ENCODE results near the gene COPB2.

COPB2 gene

DNA sequence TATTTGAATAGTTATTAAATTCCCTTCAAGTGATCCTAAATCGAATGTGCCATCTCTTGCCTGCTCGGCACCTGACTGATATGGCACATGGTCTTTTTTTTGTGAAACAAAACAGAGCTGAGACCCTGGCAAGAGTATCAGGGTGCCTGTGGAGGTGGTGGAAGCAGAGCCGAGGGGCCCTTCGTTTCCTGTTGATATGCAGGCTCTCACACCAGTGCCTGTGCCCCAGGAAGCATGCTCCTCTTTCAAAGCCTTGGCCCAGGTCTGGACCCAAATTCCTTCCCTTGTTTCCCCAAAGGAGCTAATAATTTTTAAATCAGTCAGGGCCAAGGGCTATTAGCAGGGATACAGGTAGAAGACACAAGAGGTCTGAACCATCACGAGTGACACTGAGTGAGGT lies 67.1 kb downstream of the COPB2 start:
- H3K4me3 ChIP-seq (ENCODE audit: low read depth, low read length) = no peak overlapping the region
- TF ChIP-seq, protein P1, sequence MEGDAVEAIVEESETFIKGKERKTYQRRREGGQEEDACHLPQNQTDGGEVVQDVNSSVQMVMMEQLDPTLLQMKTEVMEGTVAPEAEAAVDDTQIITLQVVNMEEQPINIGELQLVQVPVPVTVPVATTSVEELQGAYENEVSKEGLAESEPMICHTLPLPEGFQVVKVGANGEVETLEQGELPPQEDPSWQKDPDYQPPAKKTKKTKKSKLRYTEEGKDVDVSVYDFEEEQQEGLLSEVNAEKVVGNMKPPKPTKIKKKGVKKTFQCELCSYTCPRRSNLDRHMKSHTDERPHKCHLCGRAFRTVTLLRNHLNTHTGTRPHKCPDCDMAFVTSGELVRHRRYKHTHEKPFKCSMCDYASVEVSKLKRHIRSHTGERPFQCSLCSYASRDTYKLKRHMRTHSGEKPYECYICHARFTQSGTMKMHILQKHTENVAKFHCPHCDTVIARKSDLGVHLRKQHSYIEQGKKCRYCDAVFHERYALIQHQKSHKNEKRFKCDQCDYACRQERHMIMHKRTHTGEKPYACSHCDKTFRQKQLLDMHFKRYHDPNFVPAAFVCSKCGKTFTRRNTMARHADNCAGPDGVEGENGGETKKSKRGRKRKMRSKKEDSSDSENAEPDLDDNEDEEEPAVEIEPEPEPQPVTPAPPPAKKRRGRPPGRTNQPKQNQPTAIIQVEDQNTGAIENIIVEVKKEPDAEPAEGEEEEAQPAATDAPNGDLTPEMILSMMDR (IDR thresholded peaks at IDR 0.05; ENCODE audit: borderline replicate concordance, insufficient read depth, low read depth, low read length) = no peak

DNA sequence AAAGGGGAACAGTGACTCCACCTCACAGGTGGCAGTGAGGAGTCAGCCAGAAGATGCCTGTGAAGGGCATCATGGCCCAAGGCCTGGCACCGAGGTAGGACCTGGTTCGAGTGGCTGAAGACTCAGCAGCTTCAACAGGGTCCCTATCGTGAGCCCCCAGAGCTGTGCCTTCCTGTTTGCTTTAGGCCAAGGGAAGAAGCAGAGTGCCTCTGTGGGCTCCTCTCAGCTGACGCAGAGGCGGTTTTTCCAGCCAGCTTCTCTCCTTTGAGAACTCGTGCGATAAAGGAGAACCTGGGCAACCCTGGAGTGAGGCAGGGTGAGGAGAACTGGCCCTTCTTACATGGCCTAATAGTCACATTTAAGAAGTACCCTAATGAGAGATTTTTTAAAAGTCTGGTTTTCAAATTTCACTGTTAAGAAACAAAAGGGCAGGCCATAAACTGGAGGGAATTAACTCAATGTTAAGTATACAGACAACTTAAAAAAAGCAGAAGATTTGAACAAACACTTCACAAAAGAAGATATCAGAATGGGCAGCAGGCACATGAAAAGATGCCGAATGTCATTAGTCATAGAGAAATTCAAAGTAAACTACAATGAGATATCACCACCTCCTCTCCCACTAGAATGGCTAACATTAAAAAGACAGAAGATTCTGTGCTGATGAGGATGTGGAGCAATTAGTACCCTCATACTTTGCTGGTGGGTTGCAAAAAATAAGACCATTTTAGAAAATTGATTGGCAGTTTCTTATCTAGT lies 68.7 kb downstream of the COPB2 start:
- no peak overlapping the region for H3K4me3 ChIP-seq (ENCODE audit: low read depth, low read length)
- TF ChIP-seq, protein P1 (IDR thresholded peaks at IDR 0.05; ENCODE audit: borderline replicate concordance, insufficient read depth, low read depth, low read length) = no peak

DNA sequence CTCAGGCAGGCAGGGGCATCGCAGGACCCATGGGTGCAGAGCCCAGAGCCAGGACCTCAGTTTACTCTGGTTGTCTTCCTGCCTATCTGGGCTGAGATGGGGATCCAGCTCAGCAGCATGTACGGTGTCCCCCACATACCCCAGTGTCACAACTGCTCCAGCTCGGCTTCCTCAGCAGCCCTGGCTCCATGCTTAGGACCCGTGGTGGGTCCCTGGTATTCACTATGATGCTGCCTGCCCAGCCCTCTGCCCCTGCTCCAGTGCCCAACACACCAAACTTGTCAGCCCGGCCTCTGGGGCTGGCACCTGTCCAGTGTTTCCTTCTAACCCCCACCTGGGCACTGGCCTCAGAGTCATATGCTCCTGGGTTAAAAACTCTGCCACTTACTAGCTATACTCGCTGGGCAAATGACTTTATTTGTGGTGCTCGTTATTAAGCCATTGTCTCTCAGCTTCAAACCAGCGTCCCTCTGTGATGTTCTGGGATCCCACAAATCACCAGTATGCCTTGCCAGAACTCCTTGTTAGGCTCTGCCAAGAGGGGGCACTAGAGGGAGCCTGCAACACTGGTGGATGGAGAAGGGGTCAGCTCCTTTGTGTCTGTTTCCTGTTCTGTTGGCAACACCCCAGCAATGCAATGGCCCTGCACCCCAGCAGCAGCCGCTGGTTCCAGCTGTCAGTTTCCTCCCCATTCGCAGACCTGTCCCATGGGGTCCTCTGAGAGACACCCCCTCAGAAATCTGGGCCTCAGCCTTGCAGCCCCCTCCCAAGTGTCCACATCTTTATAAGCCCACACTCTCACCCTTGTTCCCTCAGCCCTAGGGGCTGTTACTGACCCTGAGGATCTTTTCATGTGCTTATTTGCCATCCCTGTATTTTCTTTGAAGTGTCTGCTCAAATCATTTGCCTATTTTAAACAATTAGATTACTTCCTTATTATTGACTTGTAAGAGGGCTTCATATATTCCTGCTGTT lies 69.7 kb downstream of the COPB2 start:
- H3K4me3 ChIP-seq (ENCODE audit: low read depth, low read length) = no peak overlapping the region
- TF ChIP-seq, protein P1 (IDR thresholded peaks at IDR 0.05; ENCODE audit: borderline replicate concordance, insufficient read depth, low read depth, low read length) = peak; percentile 49; the same call in 1 of the 2 replicates

DNA sequence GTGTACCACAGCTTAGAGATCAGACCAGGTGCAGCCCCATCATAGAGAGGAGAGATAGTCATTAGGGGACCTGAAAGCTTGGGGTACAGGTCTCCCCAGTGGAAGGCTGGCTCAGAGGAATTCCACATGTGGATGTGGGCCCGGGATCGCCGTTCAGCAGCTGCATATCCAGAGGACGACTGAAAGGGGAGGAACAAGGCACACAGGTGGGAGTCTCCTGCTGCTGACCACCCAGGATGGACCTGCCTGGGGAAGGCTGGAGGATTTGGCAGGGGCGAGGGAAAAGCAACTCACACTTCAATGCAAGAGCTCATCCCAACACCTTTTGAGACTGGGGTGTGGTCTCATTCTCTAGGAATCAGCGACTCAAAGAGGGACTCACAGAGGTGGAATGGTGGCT lies 70.6 kb downstream of the COPB2 start:
- H3K4me3 ChIP-seq (ENCODE audit: low read depth, low read length) = no peak overlapping the region
- TF ChIP-seq, protein P1 (IDR thresholded peaks at IDR 0.05; ENCODE audit: borderline replicate concordance, insufficient read depth, low read depth, low read length) = no peak

DNA sequence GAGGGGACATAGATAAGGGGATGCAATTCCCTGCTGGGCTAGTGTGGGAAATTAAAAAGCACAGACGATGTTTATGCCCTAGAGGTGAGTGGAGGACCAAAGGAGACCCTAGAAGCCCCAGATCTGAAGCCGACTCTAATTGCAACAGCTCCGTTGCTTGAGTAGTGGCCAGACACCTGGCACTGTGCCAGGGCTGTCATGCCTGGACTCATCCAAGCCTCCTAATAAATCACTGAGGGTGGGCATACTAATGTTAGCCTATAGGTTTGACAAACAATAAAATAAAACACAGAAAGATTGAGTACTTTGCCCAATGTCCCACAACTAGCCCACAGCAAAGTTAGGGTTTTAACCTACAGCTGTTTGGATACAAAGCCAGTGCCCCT lies 71.0 kb downstream of the COPB2 start:
- TF ChIP-seq, protein P1 (IDR thresholded peaks at IDR 0.05; ENCODE audit: borderline replicate concordance, insufficient read depth, low read depth, low read length) = no peak

DNA sequence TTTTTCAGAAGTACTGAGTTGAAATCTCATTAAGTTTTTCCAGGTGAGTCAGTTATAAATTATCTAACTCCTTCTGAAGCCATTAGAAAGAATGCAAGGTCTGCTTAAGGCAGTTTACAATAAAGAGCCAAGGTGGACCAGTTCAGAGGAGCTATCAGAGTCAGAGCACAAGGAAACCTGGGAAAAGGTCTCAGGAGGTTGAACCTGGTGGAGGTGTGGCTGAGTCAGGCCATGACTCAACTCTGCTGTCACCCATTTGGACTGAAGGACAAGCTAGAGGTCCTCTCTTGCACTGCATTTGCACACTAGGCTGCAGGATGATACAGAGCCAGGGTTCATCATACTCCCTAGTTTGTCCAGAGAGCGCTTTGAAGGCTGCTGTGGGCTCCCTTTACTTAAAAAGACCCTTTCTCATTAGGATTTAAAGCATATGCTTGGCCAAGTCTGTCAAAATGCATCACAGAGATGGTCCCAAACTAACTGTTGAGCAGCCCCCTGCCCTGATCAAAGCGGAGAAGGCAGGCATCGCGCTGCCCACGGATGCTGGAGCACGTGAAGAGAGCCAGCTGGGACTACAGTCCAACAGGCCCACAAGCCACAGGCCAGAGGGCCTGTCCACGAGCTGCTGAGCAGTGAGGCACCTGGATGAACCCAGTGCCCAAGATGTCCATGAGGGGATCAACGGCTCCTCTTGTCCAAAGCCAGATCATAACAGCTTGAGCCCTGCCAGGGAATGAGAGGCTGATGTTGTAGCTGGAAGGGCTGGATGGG lies 71.6 kb downstream of the COPB2 start:
- H3K4me3 ChIP-seq (ENCODE audit: low read depth, low read length) = no peak overlapping the region
- TF ChIP-seq, protein P1 (IDR thresholded peaks at IDR 0.05; ENCODE audit: borderline replicate concordance, insufficient read depth, low read depth, low read length) = no peak

More for the DNA sequence above, 71.0 kb downstream of the COPB2 start:
- H3K4me3 ChIP-seq (ENCODE audit: low read depth, low read length) = no peak overlapping the region

Measured in GM12875 (cell line).